ENCODE measurements around the gene CDT1. TPM values are rescaled to one million over a fixed set of nuclear protein-coding genes. Genes with fewer than 3 reads are reported as not detected.

Gene CDT1
- total RNA-seq, 1 experiment from 2014 or later = 43.0 TPM

- Histone ChIP-seq H3K4me3 (ENCODE audit: low read length) (no peak overlapping the region), H3K4me1 (ENCODE audit: insufficient read depth, low read length) (no peaks in the 10 kb centered on the region), H3K27ac (ENCODE audit: low read length) (no peak overlapping the region), H3K9me3 (ENCODE audit: low read length) (no peaks in the 10 kb centered on the region), H4K20me1 (ENCODE audit: low read length) (no peaks in the 10 kb centered on the region), H3K9me2 (replicated peaks; ENCODE audit: low read length) (no peaks in the 10 kb centered on the region), H3K79me2 (ENCODE audit: low read length) (no peaks in the 10 kb centered on the region), H3K9ac (ENCODE audit: low read length) (no peak overlapping the region), H3K4me2 (ENCODE audit: low read length) (no peak overlapping the region), H3K27me3 (ENCODE audit: low read length) (no peaks in the 10 kb centered on the region), H3F3A (ENCODE audit: low read length, unreplicated experiment) (no peaks in the 10 kb centered on the region), H2AFZ (ENCODE audit: low read length) (no peak overlapping the region), H3K36me3 (ENCODE audit: low read depth, low read length) (no peaks in the 10 kb centered on the region)
- DNase-seq = no peak
- TF ChIP-seq EZH2 (IDR thresholded peaks at IDR 0.05; ENCODE audit: low read length, unreplicated experiment) = no peak
- no peak for TF ChIP-seq EZH2phosphoT487 (IDR thresholded peaks at IDR 0.05; ENCODE audit: borderline replicate concordance, low read length)
- TF ChIP-seq CTCF (conservative IDR thresholded peaks at IDR 0.05; ENCODE audit: low read depth, low read length) = no peak
- ChIA-PET CTCF (no interaction called here), POLR2A (ENCODE audit: unreplicated experiment) (no interaction called here)
- intact Hi-C loops (cut with micrococcal nuclease) = no loop called here
- ATAC-seq = no peak
- BruUV-seq (replicated peaks) = no TSS peak
These were observed 44.1 kb downstream of the CDT1 start for GRCh38 chr16:88847654-88848053.

DNA sequence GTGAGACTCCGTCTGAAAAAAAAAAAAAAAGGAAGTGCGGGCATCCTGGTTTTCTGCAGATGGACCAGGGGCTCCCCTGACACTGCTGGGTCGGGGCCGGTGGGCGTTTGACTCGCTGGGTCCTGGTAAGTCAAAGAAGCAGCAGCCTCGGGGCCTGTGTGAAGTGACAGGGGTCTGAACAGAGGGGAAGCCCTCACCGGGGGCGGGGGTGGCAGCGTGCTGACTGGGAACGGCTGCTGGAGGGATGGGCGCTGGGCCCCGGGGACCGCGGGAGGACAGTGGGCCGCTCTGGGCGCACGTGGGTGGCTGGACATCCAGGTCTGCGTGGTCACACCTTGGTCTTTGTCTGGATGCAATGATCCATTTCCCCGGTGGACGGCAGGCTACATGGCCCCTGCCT lies 45.0 kb downstream of the CDT1 start:
- H3K27me3 ChIP-seq (ENCODE audit: low read length) = no peaks in the 10 kb centered on the region
- no peak overlapping the region for H2AFZ ChIP-seq (ENCODE audit: low read length)
- no peaks in the 10 kb centered on the region for H3F3A ChIP-seq (ENCODE audit: low read length, unreplicated experiment)
- no peaks in the 10 kb centered on the region for H3K9me2 ChIP-seq (replicated peaks; ENCODE audit: low read length)
- no peaks in the 10 kb centered on the region for H3K36me3 ChIP-seq (ENCODE audit: low read depth, low read length)
- TF ChIP-seq EZH2phosphoT487 (IDR thresholded peaks at IDR 0.05; ENCODE audit: borderline replicate concordance, low read length) (no peak), CTCF (conservative IDR thresholded peaks at IDR 0.05; ENCODE audit: low read depth, low read length) (no peak), EZH2 (IDR thresholded peaks at IDR 0.05; ENCODE audit: low read length, unreplicated experiment) (no peak)
- BruUV-seq (replicated peaks) = no TSS peak
- no peaks in the 10 kb centered on the region for H3K4me1 ChIP-seq (ENCODE audit: insufficient read depth, low read length)
- no peak overlapping the region for H3K4me2 ChIP-seq (ENCODE audit: low read length)
- intact Hi-C loops (cut with micrococcal nuclease) = no loop called here
- no peak overlapping the region for H3K27ac ChIP-seq (ENCODE audit: low read length)
- H3K9me3 ChIP-seq (ENCODE audit: low read length) = no peaks in the 10 kb centered on the region
- H3K79me2 ChIP-seq (ENCODE audit: low read length) = no peaks in the 10 kb centered on the region
- ChIA-PET POLR2A (ENCODE audit: unreplicated experiment) (no interaction called here), CTCF (no interaction called here)
- DNase-seq = no peak
- H3K9ac ChIP-seq (ENCODE audit: low read length) = no peak overlapping the region
- H4K20me1 ChIP-seq (ENCODE audit: low read length) = no peaks in the 10 kb centered on the region
- no peak for ATAC-seq
- no peak overlapping the region for H3K4me3 ChIP-seq (ENCODE audit: low read length)

DNA sequence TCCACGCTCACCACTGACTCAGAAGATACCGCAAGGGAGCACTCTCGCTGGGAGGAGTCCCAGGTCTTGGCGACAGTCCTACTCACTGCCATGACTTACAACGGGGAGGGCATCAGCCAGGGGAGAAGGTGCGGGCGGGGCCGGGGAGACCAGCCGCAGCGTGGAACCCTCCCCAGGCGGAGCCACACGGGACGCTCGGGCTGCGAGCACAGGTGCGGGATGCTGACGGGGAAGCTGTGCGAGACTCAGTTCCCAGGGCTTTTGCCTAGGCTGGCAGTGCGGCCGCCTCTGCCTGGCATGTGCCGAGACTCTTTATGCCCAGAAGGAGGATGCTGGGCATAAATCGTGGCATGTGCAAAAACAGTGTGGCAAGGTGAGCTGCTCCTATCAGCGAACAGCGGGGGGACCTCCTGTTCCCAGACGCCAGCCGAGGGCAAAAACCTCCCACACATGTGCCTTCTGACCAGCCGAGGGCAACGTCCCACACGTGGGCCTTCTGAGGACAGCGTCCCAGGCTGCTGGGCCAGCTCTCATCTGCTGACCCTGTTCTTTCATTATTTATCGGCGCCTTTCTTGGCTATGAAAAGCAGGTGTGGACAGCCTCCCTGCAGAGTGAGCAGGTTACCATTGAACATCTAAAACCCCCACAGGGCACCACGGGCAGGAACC lies 47.1 kb downstream of the CDT1 start:
- no peak overlapping the region for H2AFZ ChIP-seq (ENCODE audit: low read length)
- CTCF ChIA-PET = no interaction called here
- TF ChIP-seq EZH2 (IDR thresholded peaks at IDR 0.05; ENCODE audit: low read length, unreplicated experiment) (no peak), EZH2phosphoT487 (IDR thresholded peaks at IDR 0.05; ENCODE audit: borderline replicate concordance, low read length) (no peak), CTCF (conservative IDR thresholded peaks at IDR 0.05; ENCODE audit: low read depth, low read length) (no peak)
- H3K4me1 ChIP-seq (ENCODE audit: insufficient read depth, low read length) = no peaks in the 10 kb centered on the region
- no peaks in the 10 kb centered on the region for H3K27me3 ChIP-seq (ENCODE audit: low read length)
- no peak overlapping the region for H3K4me3 ChIP-seq (ENCODE audit: low read length)
- DNase-seq = no peak
- no peaks in the 10 kb centered on the region for H3K9me3 ChIP-seq (ENCODE audit: low read length)
- no peak overlapping the region for H3K9ac ChIP-seq (ENCODE audit: low read length)
- H3K36me3 ChIP-seq (ENCODE audit: low read depth, low read length) = no peaks in the 10 kb centered on the region
- intact Hi-C loops (cut with micrococcal nuclease) = no loop called here
- H3K4me2 ChIP-seq (ENCODE audit: low read length) = no peak overlapping the region
- POLR2A ChIA-PET (ENCODE audit: unreplicated experiment) = no interaction called here
- no peaks in the 10 kb centered on the region for H4K20me1 ChIP-seq (ENCODE audit: low read length)
- H3K9me2 ChIP-seq (replicated peaks; ENCODE audit: low read length) = no peaks in the 10 kb centered on the region
- H3F3A ChIP-seq (ENCODE audit: low read length, unreplicated experiment) = no peaks in the 10 kb centered on the region
- ATAC-seq = no peak
- no peak overlapping the region for H3K27ac ChIP-seq (ENCODE audit: low read length)
- no TSS peak for BruUV-seq (replicated peaks)
- peaks cover 2% of the 10 kb centered on the region for H3K79me2 ChIP-seq (ENCODE audit: low read length)

Data from PC-3 (cell line).